Hindlimb muscle (tissue), 1 donor: Measurements from ENCODE around the gene SLC6A15. TPM values are rescaled to one million over a fixed set of nuclear protein-coding genes. Genes with fewer than 3 reads are reported as not detected.
A peak's percentile ranks its signal among the peaks of the same experiment; 100 is the strongest.

ENCODE experiments used
- DNase-seq: peaks from one replicate; pipeline ENCODE4 v3.0.0-alpha.2; 2013
- polyA plus RNA-seq: library from polyadenylated mRNA; unstranded; fragments of 120-200 nt; gene quantifications from one replicate; pipeline ENCODE4 v1.2.1, GENCODE V29; 2013; ENCODE audit not compliant: insufficient read length

SLC6A15 gene
- 2.9 TPM for polyA plus RNA-seq

- peak; percentile 43 for DNase-seq
These were observed at the start of gene SLC6A15 for GRCh38 chr12:84912198-84913128. SLC6A15 (minus strand) TSS chr12:84912799; CDS start chr12:84892120, 20,679 bp downstream.

GRCh38 chr12:84960918-84961317, 48.3 kb upstream of the SLC6A15 start:
- DNase-seq = no peak

DNA sequence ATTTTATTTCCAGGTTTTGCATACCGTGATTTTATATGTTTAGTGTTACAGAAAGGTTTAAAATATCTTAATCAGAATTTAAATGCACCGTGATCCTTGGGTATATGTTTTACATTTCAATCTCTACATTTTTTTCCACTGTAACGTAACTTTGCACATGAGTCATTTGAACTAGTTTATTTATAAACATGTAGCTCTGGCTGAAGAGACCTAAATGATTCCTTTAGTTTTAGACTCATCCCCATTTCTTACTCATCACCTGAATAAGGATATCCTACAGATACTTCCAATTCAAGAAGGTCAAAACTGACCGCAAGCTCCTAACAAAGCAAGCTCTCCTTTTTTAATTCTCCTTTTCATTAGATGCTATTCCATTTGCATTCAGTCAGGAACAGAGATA, 42.7 kb upstream of the SLC6A15 start:
- no peak for DNase-seq

DNA sequence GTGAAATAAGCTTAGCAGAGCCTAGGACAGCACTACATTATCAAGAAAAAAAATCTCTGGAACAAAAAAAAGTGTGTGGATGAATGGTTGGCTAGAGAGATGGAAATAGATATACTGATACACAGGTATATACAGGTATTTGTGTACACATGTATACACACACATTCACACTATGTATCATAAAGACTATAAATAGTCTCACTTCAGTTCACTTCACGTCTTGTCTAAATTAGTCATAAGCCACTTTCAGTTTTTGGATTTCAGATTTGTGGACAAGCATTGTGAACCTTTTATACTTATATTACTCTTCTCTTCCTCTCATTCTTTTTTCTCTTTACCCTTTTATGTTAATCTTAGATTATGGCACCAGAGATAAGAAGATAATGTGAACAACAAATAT, 41.8 kb upstream of the SLC6A15 start:
- no peak for DNase-seq

- DNase-seq = no peak
These were observed 38.5 kb upstream of the SLC6A15 start for GRCh38 chr12:84950971-84951546.

DNA sequence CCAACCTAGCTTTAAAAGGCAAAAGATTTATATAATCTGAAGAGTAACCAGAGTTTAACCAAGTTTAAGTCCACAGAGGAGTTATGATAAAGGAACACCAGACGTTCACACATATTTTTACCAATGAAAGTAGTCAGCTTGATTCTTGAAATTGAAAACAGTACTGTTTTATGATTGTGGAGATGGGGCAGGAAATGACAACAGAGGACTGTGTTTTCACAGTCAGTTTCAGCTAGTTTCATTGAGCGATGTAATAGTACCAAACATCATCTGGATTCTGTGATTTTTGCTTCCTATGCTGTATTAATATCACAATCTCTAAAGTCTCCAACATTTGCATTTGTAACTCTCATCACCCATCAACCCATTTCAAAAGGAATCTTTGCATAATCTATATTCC, 34.2 kb upstream of the SLC6A15 start:
- no peak for DNase-seq

DNA sequence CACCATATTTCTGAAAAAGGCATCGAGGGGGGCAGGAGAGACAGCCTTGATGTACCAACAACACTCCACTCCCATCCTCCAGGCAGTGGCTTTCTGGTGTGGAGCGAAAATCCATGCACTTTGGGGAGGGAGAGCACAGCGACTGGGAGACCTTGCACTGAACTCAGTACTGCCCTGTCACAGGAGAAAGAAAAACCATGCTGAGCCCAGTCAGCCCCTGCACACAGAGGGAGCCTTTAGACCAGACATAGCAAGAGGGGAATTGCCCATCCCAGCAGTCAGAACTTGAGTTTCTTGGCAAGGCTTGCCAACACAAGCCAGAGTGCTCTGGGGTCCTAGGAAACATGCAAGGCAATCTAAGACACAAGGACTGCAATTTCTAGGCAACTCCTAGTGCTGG, 24.8 kb upstream of the SLC6A15 start:
- no peak for DNase-seq

- DNase-seq = no peak
These were observed 16.9 kb upstream of the SLC6A15 start for GRCh38 chr12:84929501-84929900.

DNA sequence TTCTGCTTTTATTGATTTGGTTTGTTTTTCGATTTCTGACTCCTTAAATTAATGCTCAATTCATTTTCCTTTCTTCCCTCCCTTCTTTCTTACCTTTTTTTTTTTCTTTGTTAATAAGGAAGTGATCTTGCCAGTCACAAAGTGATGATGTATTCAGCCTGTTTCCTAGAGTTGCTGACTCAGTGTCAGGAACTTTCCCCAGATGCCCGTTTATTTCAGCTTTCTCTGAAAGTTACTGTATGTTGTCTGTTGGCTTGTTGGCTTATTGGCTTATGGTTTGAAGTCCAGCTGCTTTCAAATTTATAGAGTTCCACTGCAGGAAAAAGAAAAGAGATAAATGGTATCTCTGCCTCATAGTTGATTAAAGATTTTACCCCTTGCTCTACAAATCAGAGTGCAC, 12.4 kb upstream of the SLC6A15 start:
- no peak for DNase-seq

DNA sequence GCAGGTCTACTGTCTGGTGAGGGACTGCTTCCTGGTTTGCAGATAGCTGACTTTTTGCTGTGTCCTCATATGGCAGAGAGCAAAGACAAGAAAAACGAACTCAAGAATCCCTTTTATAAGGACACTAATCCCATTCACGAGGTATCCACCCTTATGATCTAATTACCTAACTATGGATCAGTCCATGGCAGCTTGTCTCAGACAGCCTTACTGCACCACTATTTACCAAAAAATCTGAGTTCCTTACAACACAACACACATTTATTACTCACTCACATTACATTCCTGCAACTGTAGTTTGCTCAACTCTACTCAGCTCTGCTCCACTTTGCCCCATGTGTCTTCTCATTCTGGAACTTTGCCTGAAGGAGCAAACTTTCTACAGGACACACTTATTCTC, 10.1 kb upstream of the SLC6A15 start:
- no peak for DNase-seq

- no peak for DNase-seq
These were observed 7.7 kb upstream of the SLC6A15 start for GRCh38 chr12:84920331-84920730.

- DNase-seq = no peak
These were observed 6.7 kb upstream of the SLC6A15 start for GRCh38 chr12:84919271-84919670.

GRCh38 chr12:84913129-84913515, 523 bp upstream of the SLC6A15 start:
- DNase-seq = no peak

- DNase-seq = peak; percentile 63
These were observed 1.1 kb downstream of the SLC6A15 start for GRCh38 chr12:84911271-84912197.

GRCh38 chr12:84910549-84911241, 1.9 kb downstream of the SLC6A15 start:
- peak; percentile 16 for DNase-seq

- no peak for DNase-seq
These were observed 8.5 kb downstream of the SLC6A15 start for GRCh38 chr12:84904051-84904450.

DNA sequence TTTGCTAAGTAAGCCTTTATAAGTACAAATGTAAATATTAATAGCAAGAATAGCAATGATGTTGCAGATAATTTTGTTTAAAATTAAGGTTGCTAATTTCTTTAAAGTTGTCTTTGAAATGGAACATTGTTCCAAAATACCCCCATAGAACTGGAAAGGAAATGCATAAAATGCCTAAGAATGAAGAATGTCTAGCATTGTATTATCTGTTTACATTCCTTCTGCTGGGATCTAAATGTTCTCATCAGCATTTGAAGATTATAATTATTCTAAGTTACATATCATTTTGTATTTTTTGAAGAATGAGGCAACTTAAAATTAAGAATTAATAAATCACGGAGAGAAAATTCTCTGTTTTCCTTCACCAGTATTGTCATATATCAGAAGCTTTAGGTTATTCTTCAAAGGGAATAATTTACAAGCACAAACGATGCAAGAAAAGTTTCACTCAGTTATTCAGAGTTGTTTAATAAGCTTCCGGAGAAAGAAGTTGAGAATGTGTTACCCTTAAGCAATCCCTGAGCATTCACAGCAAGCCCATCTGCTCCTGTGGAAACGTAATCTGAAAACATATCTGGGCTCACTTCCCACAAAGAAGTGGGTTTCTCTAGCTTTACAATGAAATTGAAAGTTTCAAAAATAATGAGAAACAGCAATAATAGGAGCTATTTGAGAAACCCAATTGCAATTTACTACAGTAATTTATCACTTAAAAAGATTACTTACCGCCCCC, 21.3 kb downstream of the SLC6A15 start:
- no peak for DNase-seq

DNA sequence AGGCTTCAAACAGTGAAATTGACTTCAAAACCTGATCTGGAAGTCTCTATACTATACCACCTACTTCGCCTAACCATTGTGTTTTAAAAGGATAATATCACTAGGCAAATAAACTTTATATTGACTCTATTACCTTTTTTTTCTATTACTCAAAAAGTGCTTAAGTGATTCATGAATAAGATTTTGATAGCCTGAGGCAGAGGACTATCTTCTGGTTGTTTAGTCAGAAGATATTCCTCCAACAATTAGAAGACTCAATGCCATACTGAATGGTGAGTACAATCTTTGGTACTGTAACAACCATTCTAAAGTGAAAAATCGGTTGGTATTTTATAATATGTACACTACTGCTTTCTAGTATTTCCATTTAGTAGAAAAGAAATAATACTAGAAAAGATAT, 22.8 kb downstream of the SLC6A15 start:
- DNase-seq = no peak

GRCh38 chr12:84888861-84889260, 23.7 kb downstream of the SLC6A15 start:
- no peak for DNase-seq

- no peak for DNase-seq
These were observed 35.3 kb downstream of the SLC6A15 start for GRCh38 chr12:84877340-84877739.

- no peak for DNase-seq
These were observed 37.4 kb downstream of the SLC6A15 start for GRCh38 chr12:84875241-84875640.

- no peak for DNase-seq
These were observed 37.8 kb downstream of the SLC6A15 start for GRCh38 chr12:84874825-84875139.
